Measurements from ENCODE around the gene PRKD1.

Gene PRKD1

DNA sequence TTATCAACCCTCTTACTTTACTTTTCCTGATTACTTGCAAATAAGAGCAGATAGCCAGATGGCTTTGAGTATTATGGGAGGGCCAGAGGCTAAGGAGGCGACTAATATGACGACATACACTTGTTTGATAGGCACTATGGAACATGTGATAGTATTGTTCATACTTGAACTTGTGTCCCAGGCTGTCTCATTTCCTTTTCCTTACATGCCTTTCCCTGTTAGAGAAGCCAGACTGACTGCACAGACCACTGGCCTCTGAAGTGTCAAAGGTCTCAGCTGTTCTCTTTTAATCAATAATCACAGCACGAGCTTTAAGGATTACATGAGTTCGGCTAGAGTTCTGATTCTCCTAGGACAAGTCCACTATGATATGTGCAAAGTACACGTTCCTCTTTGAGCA, 326.0 kb downstream of the PRKD1 start:
- DNase-seq (ENCODE audit: low spot score) = no peak

DNA sequence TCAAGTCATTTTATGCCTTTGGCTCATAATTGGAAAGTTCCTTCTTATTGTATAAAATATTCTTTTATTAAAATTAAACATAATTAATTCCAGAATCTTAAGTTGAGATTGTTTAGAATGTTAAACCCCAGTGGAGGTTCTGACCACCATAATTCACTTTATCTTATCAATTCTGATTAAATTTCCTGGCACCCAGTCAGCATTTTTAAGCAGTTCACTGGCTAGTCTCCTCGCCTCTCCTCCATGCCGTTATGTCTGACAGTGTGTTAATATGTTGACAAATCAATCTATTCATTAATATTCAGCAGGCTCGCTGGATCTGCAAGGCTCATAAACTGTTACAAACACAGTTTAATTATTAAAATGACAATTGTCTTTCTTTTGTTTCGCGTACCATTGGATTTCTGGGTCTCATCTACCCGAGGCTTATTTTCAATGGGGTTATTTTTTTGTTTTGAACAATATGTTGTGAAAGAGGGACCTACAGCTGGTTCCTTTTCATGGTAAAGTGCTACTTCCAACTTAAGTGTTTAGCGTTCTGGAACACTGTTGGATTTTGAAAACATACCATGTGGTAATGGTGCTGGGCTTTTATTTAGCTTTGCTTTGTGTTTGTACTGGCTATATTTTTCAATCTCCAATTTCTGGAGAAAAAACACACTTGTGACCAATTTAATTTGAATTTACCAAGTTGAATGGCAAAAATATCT, 339.7 kb downstream of the PRKD1 start:
- no peak for DNase-seq (ENCODE audit: low spot score)

DNA sequence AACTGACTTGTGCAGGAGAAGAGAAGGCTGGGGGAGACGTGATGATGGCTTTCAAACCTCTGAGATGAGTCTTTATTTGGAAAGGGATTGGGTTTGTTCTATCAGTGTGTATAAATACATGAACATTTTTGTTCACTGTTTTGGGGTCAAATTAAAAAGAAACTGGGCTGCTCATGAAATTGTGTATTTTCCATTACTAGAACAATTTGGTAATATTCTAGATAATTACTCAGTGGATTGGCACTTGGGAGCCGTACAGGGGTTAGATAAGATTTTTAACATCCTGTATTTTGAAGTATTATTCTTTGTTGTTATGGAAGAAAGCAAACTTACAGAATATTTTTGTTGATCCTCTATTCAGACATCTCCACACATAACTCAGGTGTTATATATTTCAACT, 340.6 kb downstream of the PRKD1 start:
- DNase-seq (ENCODE audit: low spot score) = no peak

DNA sequence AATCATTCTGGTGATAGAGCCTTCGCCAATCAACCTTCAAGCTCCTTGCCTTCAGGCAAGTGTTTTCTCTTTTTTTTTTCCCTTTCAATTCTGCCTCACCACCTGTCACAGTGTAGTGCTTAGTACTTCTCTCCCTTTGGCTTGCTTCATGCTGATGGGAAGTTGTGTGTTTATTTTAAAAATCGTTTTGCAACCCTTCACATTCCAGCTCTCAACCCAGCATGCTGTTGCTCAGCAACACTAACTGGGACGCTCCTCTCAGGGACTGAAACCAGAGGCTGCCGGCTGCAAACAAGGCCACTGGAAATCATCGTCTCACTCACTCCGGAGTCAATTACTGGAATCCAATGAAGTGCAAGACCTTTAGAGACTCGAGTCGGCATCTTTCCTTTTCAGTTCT, 342.7 kb downstream of the PRKD1 start:
- no peak for DNase-seq (ENCODE audit: low spot score)

DNA sequence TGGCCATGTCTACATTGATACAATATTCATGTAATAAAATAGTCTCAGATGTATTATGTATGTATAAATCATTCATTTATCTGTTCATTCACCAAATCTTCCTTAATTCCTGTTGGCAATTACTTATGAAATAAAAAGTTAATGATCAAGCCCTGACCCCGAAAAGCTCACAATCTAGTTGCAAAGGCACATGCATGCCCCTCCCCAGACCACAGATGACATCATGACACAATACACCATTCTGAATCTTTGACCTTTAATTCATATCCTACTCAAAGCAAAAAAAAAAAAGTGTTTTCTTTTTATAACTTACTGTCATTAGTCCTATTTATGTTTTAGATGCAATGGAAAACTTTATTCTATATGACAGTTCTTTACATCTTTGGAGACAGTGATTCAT, 346.9 kb downstream of the PRKD1 start:
- DNase-seq (ENCODE audit: low spot score) = no peak

DNA sequence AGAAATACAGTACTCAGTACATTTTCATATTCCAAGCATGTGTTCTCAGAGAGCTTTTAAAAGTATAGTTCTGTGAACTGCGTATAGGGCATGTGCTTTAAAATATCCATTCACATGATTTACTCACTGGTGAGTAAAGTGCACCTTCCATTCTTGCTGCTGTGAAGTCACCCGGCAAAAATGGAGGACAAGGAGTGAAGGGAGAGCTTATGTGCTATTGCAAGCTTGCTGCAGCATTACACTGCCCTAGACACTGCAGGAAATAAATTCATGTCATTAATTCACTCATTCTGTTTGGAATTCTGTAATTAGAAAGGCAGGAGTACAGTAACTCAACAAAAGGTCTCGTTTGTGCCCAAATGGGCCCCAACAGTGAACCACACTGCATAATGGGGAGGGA, 347.8 kb downstream of the PRKD1 start:
- no peak for DNase-seq (ENCODE audit: low spot score)

DNA sequence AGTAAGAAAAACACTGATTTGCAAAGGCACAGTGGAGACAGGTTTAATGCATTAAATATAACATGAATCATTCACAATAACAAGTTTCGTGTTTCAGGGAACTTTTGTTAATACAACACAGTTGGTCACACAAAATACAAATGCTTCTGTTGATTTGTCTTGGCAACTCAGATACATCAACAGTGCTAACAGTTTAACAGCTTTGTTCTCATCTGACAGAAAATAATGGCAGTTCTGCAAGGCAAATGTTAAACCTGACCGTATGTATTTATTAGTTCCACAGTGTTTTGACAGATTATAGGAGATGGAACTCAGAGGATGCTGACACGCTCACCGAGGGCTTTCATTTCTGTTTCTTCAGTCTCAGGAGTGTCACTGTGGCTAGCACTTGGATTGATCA, 350.7 kb downstream of the PRKD1 start:
- no peak for DNase-seq (ENCODE audit: low spot score)

DNA sequence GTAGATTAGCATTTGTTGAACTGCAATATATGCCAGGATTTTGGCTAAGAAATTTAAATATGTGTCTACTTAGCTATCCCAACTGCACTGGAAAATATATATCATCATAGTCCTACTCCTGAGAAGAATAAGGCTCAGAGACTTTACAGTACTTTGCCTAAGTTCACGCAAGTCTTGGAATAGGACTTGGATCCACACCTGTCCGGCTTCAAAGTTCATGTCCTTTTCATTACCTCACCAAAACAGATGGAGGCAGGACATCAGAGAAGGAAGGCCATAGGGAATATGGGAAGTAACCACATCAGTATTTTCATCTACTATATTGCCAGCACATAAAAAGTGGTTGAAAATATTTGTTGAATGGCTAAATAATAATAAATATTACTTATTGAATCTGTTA, 358.5 kb downstream of the PRKD1 start:
- DNase-seq (ENCODE audit: low spot score) = no peak

DNA sequence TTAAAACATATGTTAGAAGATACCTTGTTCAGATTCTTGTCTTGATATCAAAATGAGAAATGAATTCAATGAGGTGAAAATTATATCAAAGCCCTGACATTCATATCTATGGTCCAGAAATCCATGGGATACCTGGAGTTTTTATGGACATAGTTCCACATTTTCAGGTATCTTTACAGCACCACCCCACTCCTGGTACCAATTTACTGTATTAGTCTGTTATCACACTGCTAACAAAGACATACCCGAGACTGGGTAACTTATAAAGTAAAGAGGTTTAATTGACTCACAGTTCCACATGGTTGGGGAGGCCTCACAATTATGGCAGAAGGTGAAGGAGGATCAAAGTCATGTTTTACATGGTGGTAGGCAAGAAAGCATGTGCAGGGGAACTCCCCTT, 361.5 kb downstream of the PRKD1 start:
- DNase-seq (ENCODE audit: low spot score) = no peak

DNA sequence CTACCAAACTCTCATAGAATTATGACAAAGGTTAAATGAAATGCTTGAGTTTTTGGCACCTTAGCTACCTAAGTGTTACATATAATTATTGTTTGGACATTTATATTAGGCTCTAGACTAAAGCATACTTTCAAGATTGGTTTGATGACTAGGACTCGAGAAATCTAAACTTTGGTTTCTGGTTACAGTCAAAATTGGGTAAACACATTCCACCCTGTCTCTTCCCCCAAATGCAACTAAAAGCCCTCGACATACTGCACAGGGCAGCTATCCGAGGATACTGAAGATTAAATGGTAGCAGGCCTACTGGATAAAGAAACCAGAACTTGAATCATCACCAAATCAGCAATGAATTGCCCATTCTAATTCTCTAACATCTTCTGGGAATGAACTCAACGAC, 369.1 kb downstream of the PRKD1 start:
- DNase-seq (ENCODE audit: low spot score) = no peak

DNA sequence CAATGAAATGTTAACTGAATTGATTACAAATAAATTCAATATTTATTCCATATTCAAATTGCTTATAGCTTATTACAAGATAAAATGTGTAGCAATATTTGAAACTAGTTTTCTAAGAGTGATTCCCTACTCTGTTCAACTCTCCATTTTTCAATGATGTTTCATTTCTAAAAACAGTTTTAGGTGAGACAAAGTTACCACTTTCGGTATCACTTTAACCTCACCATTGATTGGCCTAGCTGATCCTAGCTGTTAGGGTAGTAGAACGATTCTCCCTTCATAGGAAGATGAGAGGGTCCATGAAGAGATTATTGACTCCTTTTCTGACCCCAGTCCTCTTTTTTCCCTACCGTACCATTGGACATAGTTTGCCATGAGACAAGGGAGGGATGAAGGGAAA, 373.3 kb downstream of the PRKD1 start:
- DNase-seq (ENCODE audit: low spot score) = no peak

DNA sequence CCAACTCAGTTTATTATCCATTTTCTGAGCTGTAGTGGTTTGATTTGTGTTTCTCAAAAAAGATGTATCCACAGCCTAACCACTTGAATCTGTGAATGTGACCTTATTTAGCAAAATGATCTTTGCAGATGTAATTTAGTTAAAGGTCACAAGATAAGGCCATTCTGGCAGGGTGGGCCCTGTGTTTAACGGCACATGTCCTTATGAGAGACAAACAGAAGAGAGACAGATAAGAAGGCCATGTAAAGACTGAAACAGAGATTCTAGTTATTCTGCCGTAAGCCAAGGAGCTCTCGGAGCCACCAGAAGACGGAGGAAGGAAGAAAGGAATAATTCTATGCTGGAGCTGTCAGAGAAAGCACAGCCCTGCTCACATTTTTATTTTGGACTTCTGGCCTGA, 374.2 kb downstream of the PRKD1 start:
- DNase-seq (ENCODE audit: low spot score) = no peak

DNA sequence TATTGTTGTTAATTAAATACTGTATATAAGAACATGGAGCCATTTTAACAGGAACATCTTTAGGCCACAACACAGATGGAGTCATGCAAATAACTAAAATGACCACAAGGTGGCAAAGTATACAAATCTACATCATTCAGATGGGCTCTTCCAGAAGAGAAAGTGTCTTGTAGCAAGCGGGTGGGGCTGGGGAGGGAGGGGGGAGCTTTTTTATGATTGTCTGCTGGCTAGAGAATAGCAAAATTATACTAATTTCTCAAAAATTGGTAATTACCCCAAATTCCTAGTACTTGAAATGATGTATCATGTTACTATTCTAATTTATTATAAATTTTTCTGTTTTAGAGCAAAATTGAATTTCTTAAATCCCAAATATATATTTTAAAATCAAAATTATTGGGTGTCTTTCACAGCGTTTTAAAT, 378.7 kb downstream of the PRKD1 start:
- no peak for DNase-seq (ENCODE audit: low spot score)

DNA sequence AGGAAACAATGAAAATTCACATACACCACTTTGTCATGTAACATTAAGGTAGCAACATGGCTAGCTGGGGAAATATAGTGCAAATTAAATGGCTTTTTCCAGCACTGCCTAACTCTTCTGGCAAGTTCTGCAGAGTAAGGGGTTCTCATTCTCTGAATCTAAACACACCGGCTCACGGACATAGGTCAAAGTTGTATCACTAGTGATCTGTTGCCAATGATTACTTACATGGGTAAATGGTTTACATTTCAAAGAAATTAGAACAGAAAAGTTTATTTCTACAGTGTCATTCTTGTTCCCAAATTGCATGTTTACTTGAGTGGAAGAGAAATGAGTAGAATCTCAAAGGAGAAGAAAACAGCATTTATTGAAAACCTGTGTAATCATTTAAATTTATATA, 381.9 kb downstream of the PRKD1 start:
- no peak for DNase-seq (ENCODE audit: low spot score)

DNA sequence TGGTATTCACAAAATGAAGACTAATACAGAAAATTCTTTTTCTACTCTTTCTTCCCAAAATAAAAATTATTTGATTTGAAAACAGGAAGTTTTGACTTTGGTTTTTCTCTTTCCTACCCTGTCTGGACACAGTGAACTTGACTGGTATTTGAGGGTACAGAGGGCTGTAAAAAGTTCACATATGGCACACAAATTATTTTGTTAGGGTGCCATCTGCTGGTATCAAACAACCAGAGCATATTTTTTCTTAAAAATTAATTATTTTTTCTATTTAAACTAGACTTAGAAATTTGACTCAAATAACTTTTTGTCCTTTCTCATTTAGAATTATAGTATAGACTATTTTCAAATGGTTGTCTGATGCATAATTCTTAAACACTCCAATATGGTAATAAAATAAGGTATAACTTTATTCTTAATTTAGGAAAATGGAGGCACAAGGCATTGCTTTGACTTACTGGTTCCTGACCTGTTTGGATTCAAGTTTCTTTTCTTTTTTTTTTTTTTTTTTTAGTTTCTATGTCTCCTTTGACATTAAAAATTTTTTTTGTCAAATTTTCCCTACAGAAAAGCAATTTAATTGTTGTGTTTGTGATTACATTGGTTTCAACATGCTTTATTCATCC, 390.6 kb downstream of the PRKD1 start:
- no peak for DNase-seq (ENCODE audit: low spot score)

DNA sequence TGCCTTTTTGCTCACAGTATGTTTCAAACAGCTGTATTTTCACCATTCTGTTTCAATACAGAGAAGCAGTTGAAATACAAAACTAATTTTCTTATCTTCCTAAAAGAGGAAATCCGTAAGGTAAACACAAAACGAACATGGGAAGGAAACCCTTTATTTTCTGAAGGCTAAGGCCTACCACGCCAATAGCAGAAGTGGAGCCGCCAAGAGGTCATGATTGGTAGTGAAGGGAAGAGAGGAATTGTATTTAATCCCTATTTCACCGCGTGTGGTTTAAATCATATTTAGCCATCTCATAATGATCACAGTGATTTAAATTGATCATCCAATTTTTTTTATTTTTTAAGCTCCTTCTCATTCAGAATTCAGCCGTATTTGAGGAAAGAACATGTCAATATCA, 398.2 kb downstream of the PRKD1 start:
- DNase-seq (ENCODE audit: low spot score) = no peak

DNA sequence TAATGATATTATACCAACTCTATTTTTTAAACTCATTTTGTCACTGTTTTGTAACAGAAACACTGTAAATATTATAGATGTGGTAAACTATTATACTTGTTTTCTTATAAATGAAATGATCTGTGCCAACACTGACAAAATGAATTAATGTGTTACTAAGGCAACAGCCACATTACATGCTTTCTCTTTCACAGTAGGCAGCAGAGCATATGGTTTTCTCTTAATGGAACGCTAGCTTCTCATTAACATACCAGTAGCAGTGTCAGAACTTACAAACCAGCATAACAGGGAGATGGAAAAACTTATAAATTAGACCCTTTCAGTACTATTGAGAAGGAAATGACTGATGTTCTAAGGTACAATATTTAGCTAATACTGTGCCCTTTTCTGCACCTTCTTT, 398.8 kb downstream of the PRKD1 start:
- no peak for DNase-seq (ENCODE audit: low spot score)

DNA sequence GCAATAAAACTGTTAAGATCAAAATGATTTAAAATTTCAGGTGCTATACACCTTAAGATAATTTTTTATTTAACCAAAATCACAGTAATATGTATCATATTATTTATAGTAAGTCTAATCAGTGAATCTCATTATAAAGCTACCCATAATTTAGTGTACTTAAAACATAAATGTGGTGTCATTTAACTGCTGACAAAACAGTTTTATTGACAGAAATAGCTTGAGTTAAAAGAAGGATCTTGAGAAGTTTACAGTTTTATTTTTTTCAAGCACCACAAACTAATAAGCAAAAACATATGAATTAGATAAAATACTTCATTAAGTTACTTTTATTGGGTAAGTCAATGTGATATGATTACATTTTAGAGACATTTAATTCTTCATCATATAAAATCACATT, 400.4 kb downstream of the PRKD1 start:
- DNase-seq (ENCODE audit: low spot score) = no peak
